Brain microvascular endothelial cell (primary cell): Measurements from ENCODE around the gene NHLRC3.

Source experiments
- DNase-seq: peaks from one replicate; pipeline ENCODE4 v3.0.0-alpha.2; 2020
- H3K27ac ChIP-seq: fragments of 250-450 bp; sonication (Bioruptor Pico); 2 replicates; pipeline ENCODE4 v1.5.1; 2020; ENCODE audit warnings: mild to moderate bottlenecking, moderate library complexity
- H3K27me3 ChIP-seq: fragments of 250-450 bp; sonication (Bioruptor Pico); replicated peaks from 2 replicates; pipeline ENCODE4 v1.5.1; 2020; ENCODE audit warnings: mild to moderate bottlenecking
- H3K36me3 ChIP-seq: fragments of 250-450 bp; sonication (Bioruptor Pico); replicated peaks from 2 replicates; pipeline ENCODE4 v1.5.1; 2020; ENCODE audit warnings: mild to moderate bottlenecking
- H3K4me3 ChIP-seq: 2 replicates; pipeline ENCODE4 v1.5.1; 2011; ENCODE audit warnings: low read depth, mild to moderate bottlenecking, control low read depth, low read length, moderate library complexity
- in situ Hi-C: cut with HindIII; loops from 2 replicates; pipeline ENCODE4 v1.10.0; 2017; ENCODE audit warnings: low sequenced_read_pairs, low pct_ligation_motif_present
- TF ChIP-seq, protein P1 (sequence below): IDR thresholded peaks from 2 replicates; pipeline ENCODE4 v1.5.1; 2011; ENCODE audit warnings: low read depth, mild to moderate bottlenecking, moderate library complexity, low read length, control low read depth, inconsistent platforms; ENCODE audit errors: missing control alignments

The NHLRC3 gene

GRCh38 chr13:39025433-39025839 lies 12.8 kb upstream of the NHLRC3 start:
- peaks cover 32% of the 10 kb centered on the region for H3K36me3 ChIP-seq
- in situ Hi-C loops: no loop called here
- no peak overlapping the region for H3K27ac ChIP-seq
- no peaks in the 10 kb centered on the region for H3K27me3 ChIP-seq
- H3K4me3 ChIP-seq: no peak overlapping the region
- no peak for DNase-seq
- TF ChIP-seq, protein P1, sequence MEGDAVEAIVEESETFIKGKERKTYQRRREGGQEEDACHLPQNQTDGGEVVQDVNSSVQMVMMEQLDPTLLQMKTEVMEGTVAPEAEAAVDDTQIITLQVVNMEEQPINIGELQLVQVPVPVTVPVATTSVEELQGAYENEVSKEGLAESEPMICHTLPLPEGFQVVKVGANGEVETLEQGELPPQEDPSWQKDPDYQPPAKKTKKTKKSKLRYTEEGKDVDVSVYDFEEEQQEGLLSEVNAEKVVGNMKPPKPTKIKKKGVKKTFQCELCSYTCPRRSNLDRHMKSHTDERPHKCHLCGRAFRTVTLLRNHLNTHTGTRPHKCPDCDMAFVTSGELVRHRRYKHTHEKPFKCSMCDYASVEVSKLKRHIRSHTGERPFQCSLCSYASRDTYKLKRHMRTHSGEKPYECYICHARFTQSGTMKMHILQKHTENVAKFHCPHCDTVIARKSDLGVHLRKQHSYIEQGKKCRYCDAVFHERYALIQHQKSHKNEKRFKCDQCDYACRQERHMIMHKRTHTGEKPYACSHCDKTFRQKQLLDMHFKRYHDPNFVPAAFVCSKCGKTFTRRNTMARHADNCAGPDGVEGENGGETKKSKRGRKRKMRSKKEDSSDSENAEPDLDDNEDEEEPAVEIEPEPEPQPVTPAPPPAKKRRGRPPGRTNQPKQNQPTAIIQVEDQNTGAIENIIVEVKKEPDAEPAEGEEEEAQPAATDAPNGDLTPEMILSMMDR: no peak

DNA sequence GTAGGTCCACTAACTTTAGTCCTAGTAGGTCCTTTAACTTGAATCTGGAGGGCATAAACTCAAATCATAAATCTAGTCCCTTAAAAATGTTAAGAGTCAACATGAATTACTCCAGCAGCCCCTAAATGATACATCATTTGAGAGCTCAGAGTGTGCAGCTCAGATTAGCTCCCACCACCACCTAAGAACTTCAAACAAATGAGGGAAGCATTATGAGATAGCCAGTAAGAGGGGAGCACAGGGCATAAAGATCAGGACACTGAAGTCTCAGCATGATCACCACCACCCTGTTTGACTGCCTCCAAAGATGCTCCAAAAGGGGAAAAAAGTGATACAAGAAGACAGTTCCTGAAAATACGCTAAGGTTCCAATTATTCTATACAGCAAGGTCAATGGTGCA lies 6.1 kb upstream of the NHLRC3 start:
- Histone ChIP-seq H3K4me3 (no peak overlapping the region), H3K27ac (no peak overlapping the region)
- in situ Hi-C loops: no loop called here

GRCh38 chr13:39034085-39034484 lies 4.2 kb upstream of the NHLRC3 start:
- no peak overlapping the region for H3K27ac ChIP-seq
- no peak for DNase-seq
- in situ Hi-C loops: no loop called here
- no peaks in the 10 kb centered on the region for H3K27me3 ChIP-seq
- H3K36me3 ChIP-seq: no peaks in the 10 kb centered on the region
- TF ChIP-seq, protein P1: no peak
- H3K4me3 ChIP-seq: no peak overlapping the region

More for the DNA sequence above, 6.1 kb upstream of the NHLRC3 start:
- DNase-seq: no peak
- TF ChIP-seq, protein P1: no peak
- no peaks in the 10 kb centered on the region for H3K27me3 ChIP-seq
- H3K36me3 ChIP-seq: no peaks in the 10 kb centered on the region

- no peaks in the 10 kb centered on the region for H3K36me3 ChIP-seq
- TF ChIP-seq, protein P1: no peak
- no peak overlapping the region for H3K27ac ChIP-seq
- DNase-seq: no peak
- peak overlapping the region; percentile 93 for H3K4me3 ChIP-seq
- no peaks in the 10 kb centered on the region for H3K27me3 ChIP-seq
- in situ Hi-C loops: no loop called here
These were observed 3.1 kb upstream of the NHLRC3 start for GRCh38 chr13:39035204-39035603.

DNA sequence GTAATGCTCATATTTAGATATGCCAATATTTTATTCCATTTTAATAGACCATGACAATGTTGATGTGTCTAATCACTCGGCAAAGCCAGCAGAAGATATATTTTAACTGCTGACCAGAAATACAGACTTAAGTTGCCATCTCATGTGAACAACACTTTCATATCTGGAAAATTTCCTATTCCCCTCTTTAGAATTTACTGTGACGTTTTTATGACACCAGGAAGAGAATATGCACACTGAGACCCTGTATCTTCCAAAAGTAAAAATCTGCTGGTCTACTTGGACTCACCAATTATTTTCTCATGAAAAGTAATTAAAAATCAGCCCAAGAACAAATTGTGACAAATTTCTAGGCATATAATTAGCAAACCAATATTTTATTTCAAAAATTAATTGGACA lies 2.5 kb upstream of the NHLRC3 start:
- H3K27ac ChIP-seq: no peak overlapping the region

DNA sequence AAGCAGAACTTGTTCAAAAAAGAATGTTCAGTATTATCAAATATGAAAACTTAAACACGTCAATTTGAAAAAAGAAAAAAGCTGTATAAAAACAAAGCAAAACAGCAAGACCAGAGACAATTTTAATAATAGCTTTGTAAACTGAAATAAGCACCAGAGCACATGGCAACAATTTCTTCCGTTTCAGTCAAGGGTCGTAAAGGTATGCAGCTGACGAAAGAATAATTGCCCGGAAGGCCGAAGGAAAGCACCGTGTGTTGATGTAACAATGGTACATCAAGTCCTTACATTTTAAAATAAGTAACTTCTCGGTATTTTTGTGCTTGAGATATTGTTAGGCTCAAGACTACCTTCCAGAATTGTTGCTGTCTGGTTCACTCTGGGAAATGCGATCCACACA lies 2.0 kb upstream of the NHLRC3 start:
- H3K27ac ChIP-seq: no peak overlapping the region

More for the DNA sequence above, 2.5 kb upstream of the NHLRC3 start:
- Histone ChIP-seq H3K4me3 (peak overlapping the region; percentile 93), H3K27me3 (no peaks in the 10 kb centered on the region), H3K36me3 (no peaks in the 10 kb centered on the region)
- no peak for DNase-seq
- TF ChIP-seq, protein P1: no peak
- in situ Hi-C loops: no loop called here

More for the DNA sequence above, 2.0 kb upstream of the NHLRC3 start:
- in situ Hi-C loops: no loop called here
- no peaks in the 10 kb centered on the region for H3K27me3 ChIP-seq
- peak overlapping the region; percentile 93 for H3K4me3 ChIP-seq
- no peaks in the 10 kb centered on the region for H3K36me3 ChIP-seq
- TF ChIP-seq, protein P1: no peak
- no peak for DNase-seq
